ENCODE measurements around the gene OLA1. TPM values are rescaled to one million over a fixed set of nuclear protein-coding genes. Genes with fewer than 3 reads are reported as not detected.
"Not testable (repeated sequence)": the region's sequence is repeated elsewhere in the genome, so short reads cannot be mapped to it uniquely, and the experiment has no call there.

The OLA1 gene
- total RNA-seq, 5 donors from 2014 or later (not counting 1 experiment from before 2014, with no cell fraction given), result 32.1 to 46.1 (median 38.1) TPM

DNA sequence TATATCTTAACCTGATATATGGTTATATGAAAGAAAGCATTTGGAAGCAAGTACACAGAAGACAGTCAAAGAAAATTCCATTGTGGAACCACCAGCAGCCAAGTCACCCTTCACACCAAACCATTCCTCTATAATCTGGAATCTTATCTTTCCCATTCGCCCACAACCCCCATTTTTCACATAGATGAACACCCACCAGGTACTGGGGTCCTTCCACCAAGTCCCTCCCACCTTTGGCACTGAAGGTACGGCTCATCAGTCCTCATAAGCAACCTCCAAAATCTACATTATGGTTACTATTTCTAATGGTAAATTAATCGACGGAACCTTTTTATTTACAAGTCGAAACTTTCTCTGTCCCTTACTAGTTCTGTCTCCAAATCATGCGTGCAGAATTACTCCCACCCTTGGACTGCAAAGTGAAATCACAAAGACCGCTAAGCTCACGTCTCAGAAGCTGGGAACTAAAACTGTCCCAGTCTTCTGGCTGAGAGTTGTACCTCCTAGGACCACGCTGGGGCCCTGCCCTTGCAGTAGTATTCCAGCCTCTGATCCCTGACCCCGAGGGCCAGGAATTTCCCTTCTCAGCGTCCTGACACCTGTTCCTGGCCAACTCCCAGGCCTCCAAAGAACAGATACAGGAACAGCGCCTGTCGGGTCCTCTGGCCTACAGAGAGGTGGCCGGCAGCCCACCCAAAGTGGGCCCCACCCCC is 702 bp downstream of the OLA1 start:
- Histone ChIP-seq H3K36me3 (ENCODE audit: control insufficient read depth in 2 of 2, extremely low read depth in 1 of 2, insufficient read depth in 1 of 2, low read length in 1 of 2) (no peaks in the 10 kb centered on the region), H3K4me1 (ENCODE audit: control insufficient read depth in 1 of 2, extremely low read depth in 1 of 2, insufficient read depth in 2 of 2, low read length in 2 of 2) (peaks cover 5 to 19% of the 10 kb centered on the region in 2 experiments), H3K4me3 (ENCODE audit: control insufficient read depth in 1 of 2, extremely low read depth in 1 of 2, low read length in 1 of 2) (peak overlapping the region; percentile 64 to 87), H3K27me3 (replicated peaks in 1 of 2; ENCODE audit: control insufficient read depth in 2 of 2, extremely low read depth in 1 of 2, insufficient read depth in 2 of 2, low read length in 1 of 2) (no peaks in the 10 kb centered on the region), H3K9me3 (no peaks in the 10 kb centered on the region), H3K27ac (ENCODE audit: low read length) (peak overlapping the region; percentile 35)
- Mint-ChIP-seq H3K4me3 (peak overlapping the region; percentile 81 to 88 (median 87)), H3K4me1 (peaks cover 26 to 34% (median 33%) of the 10 kb centered on the region in 3 donors), H3K27me3 (no peaks in the 10 kb centered on the region), H3K9me3 (no peaks in the 10 kb centered on the region), H3K36me3 (peaks cover 14% of the 10 kb centered on the region), H3K27ac (peak overlapping the region in 1 of 2 donors; percentile 66)
- POLR2A ChIA-PET, result no interaction called here
- no peak for ATAC-seq (replicated peaks in 1 of 4)
- WGBS (ENCODE audit: insufficient coverage), result 13% methylated on average over 13 of the region's 14 CpGs
- peak in 5 of 35 experiments; percentile 2 to 30 (median 11) for DNase-seq
- CTCF ChIA-PET, result no interaction called here

DNA sequence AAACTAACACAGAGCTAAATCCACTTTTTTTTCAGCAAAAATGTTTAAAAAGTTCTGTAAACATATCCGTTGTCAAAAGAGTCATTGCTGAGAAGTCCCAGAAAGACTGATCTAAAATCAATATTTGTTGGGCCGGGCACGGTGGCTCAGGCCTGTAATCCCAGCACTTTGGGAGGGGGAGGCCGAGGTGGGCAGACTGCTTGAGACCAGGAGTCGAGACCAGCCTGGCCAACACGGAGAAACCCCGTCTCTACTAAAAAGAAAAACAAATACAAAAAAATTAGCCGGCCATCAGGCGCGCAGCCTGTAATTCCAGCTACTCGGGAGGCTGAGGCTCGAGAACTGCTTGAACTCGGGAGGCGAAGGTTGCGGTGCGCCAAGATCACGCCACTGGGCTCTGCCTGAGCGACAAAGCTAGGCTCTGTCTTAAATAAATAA is 1.4 kb downstream of the OLA1 start:
- WGBS (ENCODE audit: insufficient coverage), result 95% methylated on average over 6 of the region's 18 CpGs
- H3K27ac ChIP-seq (ENCODE audit: low read length), result no peak overlapping the region
- ATAC-seq (replicated peaks in 1 of 4) (no peak), DNase-seq (no peak)
- CTCF ChIA-PET, result no interaction called here
- peak overlapping the region; percentile 9 to 88 (median 28) for H3K4me3 Mint-ChIP-seq
- peaks cover 5 to 19% of the 10 kb centered on the region in 2 experiments for H3K4me1 ChIP-seq (ENCODE audit: control insufficient read depth in 1 of 2, extremely low read depth in 1 of 2, insufficient read depth in 2 of 2, low read length in 2 of 2)
- H3K27me3 ChIP-seq (replicated peaks in 1 of 2; ENCODE audit: control insufficient read depth in 2 of 2, extremely low read depth in 1 of 2, insufficient read depth in 2 of 2, low read length in 1 of 2), result no peaks in the 10 kb centered on the region
- peaks cover 19% of the 10 kb centered on the region for H3K36me3 Mint-ChIP-seq
- H3K27ac Mint-ChIP-seq, result no peak overlapping the region
- POLR2A ChIA-PET, result no interaction called here
- H3K9me3 ChIP-seq, result no peaks in the 10 kb centered on the region
- no peaks in the 10 kb centered on the region for H3K27me3 Mint-ChIP-seq
- H3K36me3 ChIP-seq (ENCODE audit: control insufficient read depth in 2 of 2, extremely low read depth in 1 of 2, insufficient read depth in 1 of 2, low read length in 1 of 2), result peaks cover 0 to 4% of the 10 kb centered on the region in 2 donors
- peaks cover 28 to 35% (median 33%) of the 10 kb centered on the region in 3 donors for H3K4me1 Mint-ChIP-seq
- no peak overlapping the region for H3K4me3 ChIP-seq (ENCODE audit: control insufficient read depth in 1 of 2, extremely low read depth in 1 of 2, low read length in 1 of 2)
- no peaks in the 10 kb centered on the region for H3K9me3 Mint-ChIP-seq

DNA sequence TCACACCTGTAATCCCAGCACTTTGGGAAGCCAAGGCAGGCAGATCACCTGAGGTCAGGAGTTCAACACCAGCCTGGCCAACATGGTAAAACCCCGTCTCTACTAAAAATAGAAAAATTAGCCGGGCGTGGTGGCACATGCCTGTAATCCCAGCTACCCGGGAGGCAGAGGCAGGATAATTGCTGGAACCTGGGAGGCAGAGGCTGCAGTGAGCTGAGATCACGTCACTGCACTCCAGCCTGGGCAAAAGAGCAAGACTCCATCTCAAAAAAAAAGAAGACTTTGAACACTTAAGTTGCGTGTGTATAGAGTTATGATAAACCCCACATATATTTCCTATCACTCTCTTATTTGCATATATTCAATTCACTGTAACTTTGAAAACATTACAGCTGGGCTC is 2.7 kb downstream of the OLA1 start:
- H3K27me3 ChIP-seq (replicated peaks in 1 of 2; ENCODE audit: control insufficient read depth in 2 of 2, extremely low read depth in 1 of 2, insufficient read depth in 2 of 2, low read length in 1 of 2); ATAC-seq (replicated peaks in 1 of 4); H3K27ac ChIP-seq (ENCODE audit: low read length); H3K9me3 Mint-ChIP-seq; H3K27me3 Mint-ChIP-seq; H3K27ac Mint-ChIP-seq; H3K4me3 ChIP-seq (ENCODE audit: control insufficient read depth in 1 of 2, extremely low read depth in 1 of 2, low read length in 1 of 2); DNase-seq; H3K9me3 ChIP-seq; CTCF ChIA-PET; H3K36me3 ChIP-seq (ENCODE audit: control insufficient read depth in 2 of 2, extremely low read depth in 1 of 2, insufficient read depth in 1 of 2, low read length in 1 of 2): not testable (repeated sequence)
- peaks cover 27% of the 10 kb centered on the region for H3K36me3 Mint-ChIP-seq
- H3K4me1 ChIP-seq (ENCODE audit: control insufficient read depth in 1 of 2, extremely low read depth in 1 of 2, insufficient read depth in 2 of 2, low read length in 2 of 2), result peaks cover 5 to 19% of the 10 kb centered on the region in 2 experiments
- POLR2A ChIA-PET, result interaction anchor here in 1 of 2 donors (0.6 to 0.7 kb wide), 2 partner anchors 9 to 60 kb away, joined by 4 read pairs; no protein-coding TSS in a partner anchor
- WGBS (ENCODE audit: insufficient coverage), result no CpG with 5 or more reads among the region's 6 CpGs
- H3K4me3 Mint-ChIP-seq, result peak overlapping the region in 1 of 3 donors; percentile 13
- H3K4me1 Mint-ChIP-seq, result peaks cover 33 to 42% (median 38%) of the 10 kb centered on the region in 3 donors

DNA sequence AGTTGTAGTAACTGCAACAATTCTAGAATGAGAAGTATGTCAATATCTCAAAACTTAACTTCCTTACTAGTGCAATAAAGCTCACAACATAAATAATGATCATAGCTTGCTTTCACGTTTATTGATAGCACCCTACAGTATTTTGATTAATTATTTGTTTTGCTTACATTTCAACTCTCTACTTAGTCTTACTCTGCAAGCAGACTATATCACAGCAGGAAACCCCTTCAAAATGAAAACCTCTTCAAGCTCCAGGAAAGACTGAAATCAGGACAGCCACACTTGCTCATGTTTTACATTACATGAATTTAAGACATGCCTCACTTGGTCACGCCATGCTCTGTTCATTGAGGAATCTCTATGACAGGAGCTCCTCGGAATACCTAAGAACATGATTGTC is 3.3 kb downstream of the OLA1 start:
- Mint-ChIP-seq H3K36me3 (peaks cover 27% of the 10 kb centered on the region), H3K9me3 (no peaks in the 10 kb centered on the region), H3K27ac (no peak overlapping the region), H3K4me3 (no peak overlapping the region), H3K27me3 (no peaks in the 10 kb centered on the region), H3K4me1 (peaks cover 36 to 44% (median 41%) of the 10 kb centered on the region in 3 donors)
- Histone ChIP-seq H3K27me3 (replicated peaks in 1 of 2; ENCODE audit: control insufficient read depth in 2 of 2, extremely low read depth in 1 of 2, insufficient read depth in 2 of 2, low read length in 1 of 2) (no peaks in the 10 kb centered on the region), H3K36me3 (ENCODE audit: control insufficient read depth in 2 of 2, extremely low read depth in 1 of 2, insufficient read depth in 1 of 2, low read length in 1 of 2) (peaks cover 0 to 4% of the 10 kb centered on the region in 2 donors), H3K27ac (ENCODE audit: low read length) (no peak overlapping the region), H3K4me3 (ENCODE audit: control insufficient read depth in 1 of 2, extremely low read depth in 1 of 2, low read length in 1 of 2) (no peak overlapping the region), H3K4me1 (ENCODE audit: control insufficient read depth in 1 of 2, extremely low read depth in 1 of 2, insufficient read depth in 2 of 2, low read length in 2 of 2) (peaks cover 5 to 19% of the 10 kb centered on the region in 2 experiments), H3K9me3 (no peaks in the 10 kb centered on the region)
- WGBS (ENCODE audit: insufficient coverage), result 100% methylated on average over 1 of the region's 3 CpGs
- ChIA-PET CTCF (no interaction called here), POLR2A (no interaction called here)
- no peak for ATAC-seq (replicated peaks in 1 of 4)
- DNase-seq, result no peak

DNA sequence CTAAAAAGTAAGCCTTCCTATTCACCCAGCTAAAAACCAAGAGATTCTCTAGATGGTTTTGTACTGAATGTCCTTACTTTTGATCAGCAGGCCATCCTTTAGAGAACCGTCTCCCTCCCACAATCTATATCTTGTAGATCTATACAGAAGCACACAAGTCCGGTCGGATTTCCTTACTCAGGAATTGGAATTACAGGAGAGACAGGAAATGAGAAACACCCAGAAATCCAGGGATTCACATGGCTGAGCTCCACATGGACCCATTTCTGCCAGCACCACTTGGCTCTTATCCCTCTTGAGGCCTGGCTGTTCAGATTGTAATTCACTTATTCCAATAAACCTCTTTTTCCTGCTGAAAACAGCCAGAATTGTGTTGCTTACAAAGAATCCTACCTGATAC is 4.5 kb downstream of the OLA1 start:
- no peak overlapping the region for H3K4me3 ChIP-seq (ENCODE audit: control insufficient read depth in 1 of 2, extremely low read depth in 1 of 2, low read length in 1 of 2)
- no peak overlapping the region for H3K27ac Mint-ChIP-seq
- no peaks in the 10 kb centered on the region for H3K27me3 Mint-ChIP-seq
- H3K4me3 Mint-ChIP-seq, result no peak overlapping the region
- peaks cover 35 to 45% (median 45%) of the 10 kb centered on the region in 3 donors for H3K4me1 Mint-ChIP-seq
- H3K9me3 Mint-ChIP-seq, result no peaks in the 10 kb centered on the region
- peaks cover 0 to 4% of the 10 kb centered on the region in 2 donors for H3K36me3 ChIP-seq (ENCODE audit: control insufficient read depth in 2 of 2, extremely low read depth in 1 of 2, insufficient read depth in 1 of 2, low read length in 1 of 2)
- H3K27me3 ChIP-seq (replicated peaks in 1 of 2; ENCODE audit: control insufficient read depth in 2 of 2, extremely low read depth in 1 of 2, insufficient read depth in 2 of 2, low read length in 1 of 2), result no peaks in the 10 kb centered on the region
- ATAC-seq (replicated peaks in 1 of 4), result no peak
- DNase-seq, result no peak
- no peak overlapping the region for H3K27ac ChIP-seq (ENCODE audit: low read length)
- no peaks in the 10 kb centered on the region for H3K9me3 ChIP-seq
- 100% methylated on average over 2 of the region's 3 CpGs for WGBS (ENCODE audit: insufficient coverage)
- H3K4me1 ChIP-seq (ENCODE audit: control insufficient read depth in 1 of 2, extremely low read depth in 1 of 2, insufficient read depth in 2 of 2, low read length in 2 of 2), result peaks cover 0 to 16% of the 10 kb centered on the region in 2 experiments
- ChIA-PET CTCF (no interaction called here), POLR2A (no interaction called here)
- H3K36me3 Mint-ChIP-seq, result peaks cover 27% of the 10 kb centered on the region

DNA sequence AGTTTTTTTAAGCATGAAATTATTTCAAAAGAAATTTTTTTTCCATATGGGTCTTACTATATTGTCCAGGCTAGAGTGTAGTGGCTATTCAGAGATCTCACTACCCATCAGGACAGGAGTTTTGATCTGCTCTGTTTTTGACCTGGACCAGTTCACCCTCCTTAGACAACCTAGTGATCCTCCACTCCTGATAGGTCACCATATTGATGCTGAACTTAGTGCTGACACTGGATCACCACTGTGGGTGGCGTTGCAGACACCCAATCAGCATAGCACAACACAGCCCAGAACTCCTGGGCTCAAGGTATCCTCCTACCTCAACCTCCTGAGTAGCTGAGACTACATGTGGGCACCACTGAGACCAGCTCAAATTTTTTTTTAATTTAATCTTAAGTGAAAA is 8.2 kb downstream of the OLA1 start:
- no peak overlapping the region for H3K27ac Mint-ChIP-seq
- H3K9me3 Mint-ChIP-seq, result no peaks in the 10 kb centered on the region
- peaks cover 23% of the 10 kb centered on the region for H3K36me3 Mint-ChIP-seq
- Histone ChIP-seq H3K4me1 (ENCODE audit: control insufficient read depth in 1 of 2, extremely low read depth in 1 of 2, insufficient read depth in 2 of 2, low read length in 2 of 2) (no peaks in the 10 kb centered on the region), H3K27ac (ENCODE audit: low read length) (no peak overlapping the region), H3K9me3 (no peaks in the 10 kb centered on the region), H3K36me3 (ENCODE audit: control insufficient read depth in 2 of 2, extremely low read depth in 1 of 2, insufficient read depth in 1 of 2, low read length in 1 of 2) (peaks cover 0 to 4% of the 10 kb centered on the region in 2 donors), H3K27me3 (replicated peaks in 1 of 2; ENCODE audit: control insufficient read depth in 2 of 2, extremely low read depth in 1 of 2, insufficient read depth in 2 of 2, low read length in 1 of 2) (no peaks in the 10 kb centered on the region), H3K4me3 (ENCODE audit: control insufficient read depth in 1 of 2, extremely low read depth in 1 of 2, low read length in 1 of 2) (no peak overlapping the region)
- no peaks in the 10 kb centered on the region for H3K27me3 Mint-ChIP-seq
- DNase-seq (no peak), ATAC-seq (replicated peaks in 1 of 4) (no peak)
- ChIA-PET POLR2A (interaction anchor here (0.7 kb wide), 2 partner anchors 15 to 1125 kb away, joined by 3 read pairs; no protein-coding TSS in a partner anchor), CTCF (interaction anchor here in 1 of 2 donors (0.6 to 1.1 kb wide), 2 partner anchors 15 to 223 kb away, joined by 3 read pairs; no protein-coding TSS in a partner anchor)
- WGBS (ENCODE audit: insufficient coverage), result 100% methylated on average over 1 of the region's 1 CpG
- H3K4me1 Mint-ChIP-seq, result peaks cover 46 to 52% (median 47%) of the 10 kb centered on the region in 3 donors
- H3K4me3 Mint-ChIP-seq, result no peak overlapping the region
